ENCODE results near the gene NRBP1.

The NRBP1 gene

DNA sequence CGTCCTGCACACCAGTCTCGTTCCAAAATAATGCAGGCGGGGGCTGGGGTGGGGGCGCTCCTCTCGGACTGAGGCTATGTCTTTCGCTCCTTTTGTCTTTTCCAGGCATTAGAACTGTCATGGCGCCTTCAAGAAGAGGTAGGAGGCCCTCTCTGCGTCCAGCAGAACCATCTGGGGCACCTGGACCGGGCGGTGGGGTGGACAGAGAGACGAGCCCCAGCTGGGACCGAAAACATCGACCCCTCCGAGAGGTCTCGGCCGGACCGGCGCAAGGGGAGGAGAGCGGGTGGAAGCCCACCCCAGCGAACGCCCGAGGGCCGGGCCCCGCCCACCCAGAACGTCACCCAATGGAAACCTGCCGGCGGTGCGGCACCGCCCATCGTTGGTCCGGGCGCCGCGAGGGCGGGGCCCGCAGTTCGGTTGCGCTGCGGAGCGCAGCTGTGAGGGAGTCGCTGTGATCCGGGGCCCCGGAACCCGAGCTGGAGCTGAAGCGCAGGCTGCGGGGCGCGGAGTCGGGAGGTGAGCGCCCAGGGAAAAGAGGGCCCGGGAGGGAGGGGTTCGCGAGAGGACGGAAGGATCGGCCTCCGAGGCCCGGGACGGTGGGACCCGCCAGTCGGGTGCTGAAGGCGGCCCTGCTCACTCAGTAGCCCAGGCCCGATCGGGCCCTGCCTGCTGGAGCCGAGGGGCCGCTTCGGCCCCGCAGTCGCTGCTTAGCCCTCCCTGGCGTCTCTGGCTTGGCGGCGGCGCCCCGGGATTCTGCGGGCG lies at the start of gene NRBP1:
Gene NRBP1, plus strand, starts transcription at position 419 of the 765 bp plus-strand sequence. CDS start 4,643 bp downstream, outside the sequence.
- peak; percentile 94 for DNase-seq (ENCODE audit: low spot score)

DNA sequence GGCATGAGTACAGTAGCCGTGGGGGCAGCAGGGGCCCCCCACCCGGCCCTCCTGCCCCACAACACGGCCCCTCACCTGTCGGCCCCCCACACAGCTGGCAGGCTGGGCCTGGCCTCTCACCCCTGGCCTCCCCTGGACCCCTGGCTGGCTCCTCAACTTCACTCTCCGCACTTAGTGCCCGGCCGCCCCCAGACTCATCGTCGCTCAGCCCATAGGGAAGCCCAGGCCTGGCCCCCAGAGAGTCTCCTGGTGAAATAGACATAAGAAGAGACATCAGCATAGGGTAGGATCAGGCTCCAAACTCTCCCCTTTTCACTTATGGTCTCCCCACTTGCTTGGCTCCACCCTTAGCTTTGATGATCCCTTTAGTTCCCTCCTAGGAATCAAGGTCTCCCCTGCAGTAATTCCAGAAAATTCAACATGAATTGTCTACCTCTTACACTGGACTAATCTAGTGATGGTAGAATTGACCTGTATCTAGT lies 49.6 kb upstream of the NRBP1 start:
- no peak for DNase-seq (ENCODE audit: low spot score)

DNA sequence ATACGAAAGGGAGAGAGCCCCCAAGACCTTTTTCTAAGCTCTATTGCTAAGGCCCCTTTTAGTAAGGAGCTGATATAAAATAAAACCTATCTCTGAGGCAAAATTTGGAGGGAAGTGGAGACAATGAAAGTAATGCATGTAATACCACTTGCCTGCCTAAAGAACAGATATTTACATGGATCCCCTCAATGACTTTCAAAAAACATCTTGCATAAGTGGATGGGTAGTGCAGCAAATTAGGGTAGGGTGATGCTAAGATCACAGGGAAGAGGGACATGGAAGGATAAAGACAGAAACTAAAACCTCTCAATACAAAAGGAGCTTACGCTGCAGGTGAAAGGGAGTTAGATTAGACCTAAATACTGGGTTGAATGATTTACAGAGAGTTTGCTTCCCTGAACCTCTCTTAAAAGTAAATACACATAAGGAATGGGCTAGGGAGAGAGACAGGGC lies 49.0 kb upstream of the NRBP1 start:
- DNase-seq (ENCODE audit: low spot score) = peak; percentile 21

DNA sequence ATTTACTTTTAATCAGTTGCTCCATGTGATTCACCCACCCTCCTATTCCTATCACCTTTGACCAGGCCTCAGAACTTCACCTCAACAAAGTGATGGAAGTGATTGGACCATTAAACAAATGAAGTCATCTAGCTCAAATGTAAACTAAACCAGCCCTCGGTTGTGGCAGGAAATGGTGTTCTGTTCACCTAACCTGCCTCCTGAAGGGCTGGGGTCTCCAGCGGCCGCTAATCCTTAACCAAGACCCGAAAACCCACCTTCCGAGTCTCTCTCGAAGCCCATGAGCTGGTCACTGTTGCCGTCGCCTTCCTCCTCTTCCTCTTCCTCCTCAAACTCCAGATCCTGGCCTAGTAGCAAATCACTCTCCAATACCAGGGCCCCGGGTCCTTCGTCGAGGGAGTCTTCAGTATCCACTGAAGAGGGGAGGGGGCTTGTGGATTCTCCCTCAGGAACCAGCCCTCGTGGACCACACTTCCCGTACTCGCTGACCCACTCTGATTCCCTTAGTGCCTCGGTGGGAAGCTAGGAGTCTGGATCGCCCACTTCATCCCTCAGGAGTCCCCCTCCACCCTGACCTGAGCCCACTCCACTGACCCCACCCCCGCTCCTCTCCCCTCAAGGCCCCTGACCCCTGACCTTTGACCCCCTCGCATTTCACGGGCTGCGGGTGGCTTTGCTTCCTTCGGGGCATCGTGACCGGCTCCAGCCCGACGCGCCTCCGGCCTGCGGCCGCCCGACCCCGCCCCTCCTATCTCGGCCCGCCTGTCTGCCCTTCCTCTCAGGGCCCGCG lies 48.4 kb upstream of the NRBP1 start:
- peak; percentile 32 for DNase-seq (ENCODE audit: low spot score)

DNA sequence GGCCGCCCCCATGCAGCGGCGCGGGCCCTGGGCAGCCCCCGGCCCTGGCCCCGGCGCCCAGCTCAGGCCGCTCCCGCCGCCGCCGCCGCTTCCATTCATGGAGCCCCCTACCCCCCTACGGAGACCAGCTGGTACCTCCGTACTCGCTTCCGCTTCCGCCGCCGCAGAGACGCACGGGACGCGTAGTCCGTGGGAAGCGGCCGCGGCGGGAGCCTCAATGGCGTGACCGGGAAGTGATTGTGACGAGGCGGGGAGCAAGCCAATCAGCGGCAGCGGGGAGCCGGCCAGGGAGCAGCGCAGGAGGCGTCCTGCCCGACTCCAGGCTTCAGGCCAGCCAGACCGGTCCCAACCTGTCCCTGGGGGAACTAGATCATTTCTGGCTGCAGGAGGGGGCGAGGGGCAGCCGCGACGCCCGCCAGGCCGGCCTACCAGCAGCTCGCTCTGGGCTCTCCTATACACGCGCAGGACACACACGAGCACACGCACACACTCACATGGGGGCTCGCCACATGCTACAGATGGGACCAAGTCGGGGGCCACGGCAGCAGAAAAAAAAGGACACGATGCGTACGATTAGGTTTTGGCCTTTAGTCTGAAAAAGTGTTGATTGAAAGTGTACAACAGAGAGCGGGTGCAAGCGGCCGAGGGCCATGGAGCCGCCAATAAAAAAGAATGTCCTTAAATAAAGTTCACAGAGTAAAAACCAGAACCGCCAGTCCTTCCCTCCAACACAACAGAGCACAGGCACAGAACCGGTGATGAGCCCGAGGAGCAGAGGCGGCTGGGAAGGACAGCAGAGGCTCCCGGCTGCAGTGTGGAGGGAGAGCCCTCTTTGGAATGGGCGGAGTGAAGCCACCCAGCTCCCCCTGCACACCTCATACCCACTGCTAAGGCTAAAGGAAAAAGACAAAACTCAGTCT lies 47.5 kb upstream of the NRBP1 start, which contains the start of gene ZNF513:
Gene ZNF513, minus strand, starts transcription at position 109 of the 920 bp plus-strand sequence. CDS start 208 bp downstream, outside the sequence.
- DNase-seq (ENCODE audit: low spot score) = peak; percentile 84

DNA sequence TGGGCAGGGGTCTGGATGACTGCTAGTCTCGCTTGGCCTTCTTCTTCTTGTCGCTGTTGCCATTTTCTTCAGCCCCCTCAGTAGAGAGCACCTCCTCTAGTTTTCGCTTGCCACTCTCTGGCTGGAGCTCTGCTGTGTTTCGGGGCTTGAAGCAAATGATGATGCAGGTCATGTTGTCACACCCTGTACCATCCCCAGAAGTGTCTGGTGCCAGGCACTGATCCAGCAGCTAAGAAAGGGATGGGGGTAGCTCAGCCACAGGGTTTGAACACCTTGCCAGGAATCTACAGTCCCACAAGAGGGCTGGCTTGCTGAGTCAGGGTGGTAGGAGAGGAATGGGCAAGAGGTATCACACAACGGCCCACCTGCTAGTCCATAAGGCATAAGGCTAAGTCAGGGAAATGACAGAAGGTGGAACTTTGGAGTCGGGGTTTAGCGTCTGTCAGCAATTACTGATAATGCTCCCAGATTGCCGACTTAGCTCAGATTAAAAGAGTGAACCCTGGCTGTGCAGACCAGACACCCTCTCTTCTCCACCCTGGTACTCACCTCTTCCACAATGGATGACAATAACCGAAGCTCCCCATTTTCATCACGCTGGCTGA lies 46.8 kb upstream of the NRBP1 start:
- no peak for DNase-seq (ENCODE audit: low spot score)

DNA sequence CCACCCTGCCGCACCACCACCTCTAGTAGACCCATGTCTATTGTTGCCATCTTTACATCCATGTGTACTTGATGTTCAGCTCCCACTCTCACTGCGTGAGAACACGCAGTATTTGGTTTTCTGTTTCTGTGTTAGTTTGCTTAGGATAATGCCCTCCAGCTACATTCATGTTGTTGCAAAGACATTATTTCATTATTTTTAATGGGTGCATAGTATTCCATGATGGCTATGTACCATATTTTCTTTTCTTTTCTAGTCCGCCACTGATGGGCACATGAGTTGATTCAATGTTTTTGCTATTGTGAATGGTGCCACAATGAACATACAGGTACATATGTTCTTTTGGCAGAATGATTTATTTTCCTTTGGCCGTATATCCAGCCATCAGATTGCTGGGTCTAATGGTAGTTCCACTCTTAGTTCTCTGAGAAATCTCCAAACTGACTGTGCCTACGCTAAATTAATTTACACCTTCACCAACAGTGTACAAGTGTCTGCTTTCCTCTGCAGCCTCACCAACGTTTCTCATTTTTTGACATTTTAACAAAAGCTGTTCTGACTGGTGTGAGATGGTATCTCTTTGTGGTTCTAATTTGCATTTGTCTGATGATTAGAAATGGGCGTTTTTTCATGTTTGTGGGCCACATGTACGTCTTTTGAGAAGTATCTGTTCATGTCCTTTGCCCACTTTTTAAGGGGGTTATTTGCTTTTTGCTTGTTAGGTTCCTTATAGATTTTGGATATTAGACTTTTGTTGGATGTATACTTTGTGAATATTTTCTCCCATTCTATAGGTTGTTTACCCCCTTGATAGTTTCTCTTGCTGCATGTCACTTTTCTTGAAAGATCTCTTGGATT lies 37.4 kb upstream of the NRBP1 start:
- DNase-seq (ENCODE audit: low spot score) = no peak

DNA sequence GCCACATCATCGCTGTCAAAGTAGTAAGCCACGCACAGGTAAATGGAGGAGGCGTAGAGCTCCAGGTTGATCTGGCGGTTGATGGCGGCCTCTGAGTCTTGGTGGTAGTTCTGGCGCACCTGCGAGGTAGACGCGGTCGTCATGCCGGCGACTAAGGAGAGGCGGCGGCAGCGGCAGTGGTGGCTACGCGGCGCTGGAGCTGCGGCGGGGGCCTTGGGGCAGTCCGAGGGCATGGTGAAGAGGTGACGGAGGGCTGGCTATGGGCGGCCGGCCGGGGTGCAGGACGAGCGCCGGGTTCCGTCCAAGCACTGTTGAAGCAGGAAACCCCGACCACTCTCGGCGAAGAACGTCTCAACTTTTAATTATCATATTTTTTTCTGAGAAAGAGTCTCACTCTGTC lies 35.2 kb upstream of the NRBP1 start:
- no peak for DNase-seq (ENCODE audit: low spot score)

DNA sequence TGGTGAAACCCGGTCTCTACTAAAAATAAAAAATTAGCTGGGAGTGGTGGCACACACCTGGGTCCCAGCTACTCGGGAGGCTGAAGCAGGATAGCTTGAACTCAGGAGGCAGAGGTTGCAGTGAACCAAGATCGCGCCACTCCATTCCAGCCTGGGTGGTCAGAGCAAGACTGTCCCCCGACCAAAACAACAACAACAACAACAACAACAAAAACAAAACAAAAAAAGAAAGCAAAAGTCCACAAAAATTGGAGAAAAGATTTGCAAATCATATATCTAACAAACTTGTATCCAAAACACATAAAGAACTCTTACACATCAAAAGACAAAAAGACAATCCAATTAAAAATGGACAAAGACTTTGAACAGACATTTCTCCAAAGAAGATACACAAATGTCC lies 29.5 kb upstream of the NRBP1 start:
- DNase-seq (ENCODE audit: low spot score) = no peak

DNA sequence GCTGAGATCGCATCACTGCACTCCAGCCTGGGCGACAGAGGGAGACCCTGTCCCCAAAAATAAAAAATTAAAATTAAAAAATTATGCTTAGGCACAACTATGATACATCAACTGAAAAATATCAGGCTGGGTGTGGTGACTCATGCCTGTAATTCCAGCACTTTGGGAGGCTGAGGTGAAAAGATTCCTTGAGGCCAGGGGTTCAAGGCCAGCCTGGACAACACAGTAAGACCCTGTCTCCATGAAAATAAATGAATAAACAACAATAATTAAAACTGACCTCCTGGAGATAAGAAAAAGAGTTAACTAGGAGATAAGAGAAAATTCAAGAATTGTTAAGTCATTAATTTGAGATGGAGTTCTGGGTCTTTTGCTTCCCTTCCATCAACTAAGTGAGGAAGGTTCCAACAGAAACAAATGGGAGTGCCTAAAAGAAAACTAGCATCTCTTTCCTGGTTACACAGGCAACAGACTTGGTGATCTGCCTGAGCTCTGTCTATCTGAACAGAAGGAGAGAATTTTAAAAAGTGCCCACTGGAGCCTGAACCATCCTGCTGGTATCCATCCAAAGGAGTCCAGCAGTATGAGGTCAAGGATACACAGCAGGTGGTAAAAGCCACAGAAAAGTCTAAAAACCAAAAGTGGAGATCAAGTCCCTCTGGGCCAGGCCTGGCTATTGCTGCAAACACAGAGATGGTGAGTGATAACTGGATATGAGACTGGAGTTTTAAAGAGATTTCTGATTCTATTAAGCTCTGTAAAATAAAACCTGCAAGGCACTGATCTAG lies 27.9 kb upstream of the NRBP1 start:
- no peak for DNase-seq (ENCODE audit: low spot score)

DNA sequence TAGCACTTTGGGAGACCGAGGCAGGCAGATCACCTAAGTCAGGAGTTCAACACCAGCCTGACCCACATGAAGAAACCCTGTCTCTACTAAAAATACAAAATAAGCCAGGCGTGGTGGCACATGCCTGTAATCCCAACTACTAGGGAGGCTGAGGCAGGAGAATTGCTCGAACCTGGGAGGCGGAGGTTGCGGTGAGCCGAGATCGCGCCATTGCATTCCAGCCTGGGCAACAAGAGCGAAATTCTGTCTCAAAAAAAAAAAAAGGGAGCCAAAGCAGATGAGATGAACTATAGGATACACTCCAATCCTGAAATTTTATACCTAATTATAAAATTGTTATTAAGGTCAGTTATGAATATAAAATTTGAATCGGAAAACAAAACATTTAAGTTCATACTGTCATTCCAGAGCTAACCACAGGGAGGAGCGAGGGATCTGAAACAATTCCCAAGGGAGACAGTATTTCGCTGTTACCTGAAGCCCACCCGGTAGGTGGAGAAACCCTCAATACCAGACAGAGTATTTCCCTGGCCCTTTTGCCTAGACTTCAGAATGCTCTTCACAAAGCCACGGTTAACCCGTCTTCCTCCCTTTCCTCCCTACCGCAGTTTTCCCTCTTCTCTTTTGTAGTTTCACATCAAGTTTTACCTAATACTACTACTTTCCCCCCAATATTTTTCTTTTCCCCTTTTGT lies 20.5 kb upstream of the NRBP1 start:
- peak; percentile 62 for DNase-seq (ENCODE audit: low spot score)

DNA sequence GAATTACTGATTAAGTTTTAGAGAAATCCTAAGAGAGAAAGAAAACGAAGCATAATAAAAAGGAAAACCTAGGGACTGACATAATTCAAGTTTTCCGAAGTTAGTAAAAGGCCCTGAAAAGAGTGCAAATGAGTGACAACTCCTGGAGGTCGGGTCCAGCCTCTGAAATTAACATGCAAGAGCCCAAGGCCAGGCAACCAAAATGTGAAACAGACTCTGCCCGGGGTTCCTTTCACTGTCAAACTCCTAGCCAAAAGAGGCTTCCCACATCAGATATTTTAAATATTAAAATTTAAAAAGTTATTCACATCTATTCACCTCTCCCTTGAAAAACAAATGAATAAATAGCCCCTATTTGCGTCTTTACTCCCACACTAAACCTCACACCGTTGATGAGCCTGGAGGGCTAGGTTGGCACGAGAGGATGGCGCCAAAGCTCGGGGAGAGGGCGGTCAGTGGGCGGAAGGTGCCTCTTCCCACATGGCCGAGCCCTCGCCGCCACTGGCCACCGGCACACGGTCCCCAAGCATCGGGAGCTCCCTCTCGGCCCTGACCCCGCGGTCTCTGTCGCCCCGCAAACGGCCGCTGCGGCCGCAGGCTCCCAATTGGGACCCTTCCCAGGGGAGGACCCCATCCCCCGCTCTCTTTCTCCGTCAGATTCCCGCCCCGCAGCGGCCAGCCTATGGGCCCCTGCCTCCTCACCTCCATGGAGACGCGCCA lies 19.7 kb upstream of the NRBP1 start:
- peak; percentile 20 for DNase-seq (ENCODE audit: low spot score)

DNA sequence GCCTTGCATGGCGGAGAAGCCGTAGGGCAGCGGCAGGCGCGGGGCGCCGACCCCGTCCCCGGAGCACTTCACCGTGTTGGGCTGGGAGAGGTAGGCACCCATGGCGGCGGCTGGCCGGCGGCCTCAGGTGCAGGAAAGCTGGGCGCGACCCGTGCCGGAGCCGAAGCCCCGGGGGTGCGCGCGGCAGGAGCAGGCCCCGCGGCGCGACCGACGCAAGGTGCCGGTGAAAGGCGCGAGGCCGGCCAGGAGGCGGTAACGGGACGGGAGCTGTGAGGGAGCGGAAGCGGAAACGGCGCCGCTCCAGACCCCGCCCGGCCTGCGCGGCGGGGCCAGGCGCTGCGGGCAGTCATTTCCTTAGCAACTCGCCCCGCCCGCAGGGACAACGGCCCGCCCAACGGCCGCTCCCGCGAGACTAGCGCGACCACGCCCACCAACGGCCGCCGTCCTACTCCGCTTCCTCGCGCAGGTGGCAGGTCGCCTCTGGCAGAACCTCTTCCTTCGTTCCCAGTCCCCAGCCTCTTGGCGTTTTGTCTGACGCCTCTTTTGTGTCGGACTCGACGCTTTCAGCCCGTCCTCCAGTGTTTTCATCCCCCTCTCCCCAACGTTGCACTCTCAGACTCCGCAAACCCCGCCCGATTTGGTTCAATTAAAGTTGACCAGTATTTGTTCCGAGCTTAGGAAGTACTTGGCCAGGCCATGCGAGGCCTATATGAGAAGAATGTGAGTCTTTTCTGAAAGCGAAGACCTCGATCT lies 18.9 kb upstream of the NRBP1 start, which contains the start of gene PPM1G:
Gene PPM1G, minus strand, starts transcription at position 271 of the 753 bp plus-strand sequence. Its CDS starts 169 bp downstream, at position 102.
- DNase-seq (ENCODE audit: low spot score) = peak; percentile 96

DNA sequence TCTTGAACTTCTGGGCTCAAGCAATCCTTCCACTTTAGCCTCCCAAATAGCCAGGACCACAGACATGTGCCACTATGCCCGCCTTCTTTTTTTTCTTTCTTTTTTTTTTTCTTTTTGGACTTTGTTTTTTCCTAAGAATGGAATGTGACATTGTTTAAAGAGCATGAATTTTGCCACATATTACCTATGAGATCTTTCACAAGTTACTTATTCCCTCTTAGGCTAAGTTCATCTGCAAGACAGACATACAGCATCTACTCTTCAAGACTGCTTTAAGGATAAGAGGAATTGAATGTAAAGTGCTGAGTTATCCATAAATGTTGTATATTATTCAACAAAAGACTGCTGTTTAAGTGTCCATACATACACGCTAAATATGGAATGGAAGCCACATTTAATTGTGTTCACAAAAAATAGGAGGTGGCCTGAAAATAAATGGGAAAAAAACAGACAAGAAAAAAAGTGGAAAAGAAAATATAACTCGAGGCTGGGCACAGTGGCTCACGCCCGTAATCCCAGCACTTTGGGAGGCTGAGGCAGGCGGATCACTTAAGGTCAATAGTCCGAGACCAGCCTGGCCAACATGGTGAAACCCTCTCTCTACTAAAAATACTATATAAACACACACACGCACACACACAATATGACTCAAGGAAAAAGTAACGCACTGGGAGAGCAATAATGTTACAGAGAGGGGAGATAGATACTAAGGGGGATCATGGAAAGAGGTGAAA lies 15.8 kb upstream of the NRBP1 start:
- DNase-seq (ENCODE audit: low spot score) = no peak

DNA sequence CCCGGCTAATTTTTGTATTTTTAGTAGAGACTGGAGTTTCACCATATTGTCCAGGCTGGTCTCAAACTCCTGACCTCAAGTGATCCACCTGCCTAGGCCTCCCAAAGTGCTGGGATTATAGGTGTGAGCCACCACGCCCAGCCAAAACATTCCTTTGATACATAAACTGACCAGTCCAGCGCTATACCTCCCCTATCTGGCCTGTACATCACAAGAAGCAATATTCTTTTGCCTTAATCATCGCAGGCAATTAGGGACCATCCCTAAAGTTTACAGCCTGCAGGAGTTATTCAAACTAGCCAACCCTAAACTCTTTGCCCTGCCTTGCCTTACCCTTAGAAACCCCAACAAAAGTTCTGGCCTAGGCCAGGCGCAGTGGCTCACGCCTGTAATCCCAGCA lies 12.3 kb upstream of the NRBP1 start:
- no peak for DNase-seq (ENCODE audit: low spot score)

DNA sequence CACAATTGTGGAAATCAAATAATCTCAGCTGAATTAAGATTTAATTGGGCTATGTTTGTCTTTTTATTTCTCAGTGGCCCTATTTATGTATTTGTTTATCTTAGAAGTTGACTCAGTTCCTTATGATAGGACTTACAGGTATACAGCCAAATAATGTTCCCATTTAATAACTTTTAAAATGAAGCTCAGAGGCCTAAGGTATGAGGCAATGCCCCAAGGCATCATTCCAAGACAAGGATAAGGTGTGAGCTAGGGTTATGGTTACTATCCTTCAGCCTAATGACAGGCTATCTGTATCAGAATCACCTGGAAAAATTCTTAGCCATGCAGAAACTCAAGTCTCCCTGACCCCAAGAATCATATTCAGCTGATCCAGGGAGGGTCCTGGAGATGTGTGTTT lies 7.4 kb upstream of the NRBP1 start:
- no peak for DNase-seq (ENCODE audit: low spot score)

Data from hematopoietic multipotent progenitor cell treated with erythropoietin and hydrocortisone succinate and interleukin-3 and kit ligand, for 17 days (in vitro differentiated cells).